SU-DHL-6 (cell line): ENCODE results near the gene SPACA9.
A peak's percentile ranks its signal among the peaks of the same experiment; 100 is the strongest.

Experiments
- H2AFZ ChIP-seq: fragments of 200-600 bp; sonication (generic); 2 replicates; pipeline ENCODE4 v1.6.1; 2014; ENCODE audit warnings: low read depth, mild to moderate bottlenecking, moderate library complexity, mixed read lengths, antibody characterized with exemption, low read length; ENCODE audit not compliant: severe bottlenecking
- H3F3A ChIP-seq: fragments of 200-600 bp; shearing (Covaris generic); 2 replicates; pipeline ENCODE4 v1.6.0; 2016; ENCODE audit warnings: antibody characterized with exemption, mild to moderate bottlenecking; ENCODE audit not compliant: insufficient read depth
- H3K27ac ChIP-seq: fragments of 200-600 bp; sonication (generic); 2 replicates; pipeline ENCODE4 v1.5.1; 2016; ENCODE audit warnings: low read depth, mild to moderate bottlenecking, low read length, moderate library complexity, mixed read lengths
- H3K27me3 ChIP-seq: fragments of 200-600 bp; sonication (generic), shearing (Covaris generic); 2 replicates; pipeline ENCODE4 v1.6.0; 2014; ENCODE audit warnings: mild to moderate bottlenecking, low read length
- H3K36me3 ChIP-seq: fragments of 200-600 bp; sonication (generic); 2 replicates; pipeline ENCODE4 v1.6.1; 2014; ENCODE audit warnings: mild to moderate bottlenecking, low read length, mixed read lengths
- H3K4me2 ChIP-seq: fragments of 300-600, 200-600 bp; shearing (Covaris generic), sonication (generic); 2 replicates; pipeline ENCODE4 v1.6.0; 2014; ENCODE audit warnings: low read length, low read depth, mild to moderate bottlenecking; ENCODE audit not compliant: poor library complexity, severe bottlenecking
- H3K4me3 ChIP-seq: fragments of 200-600 bp; sonication (generic); 2 replicates; pipeline ENCODE4 v1.5.1; 2014; ENCODE audit warnings: antibody characterized with exemption, low read length, mild to moderate bottlenecking, mixed read lengths; ENCODE audit not compliant: insufficient read depth, poor library complexity, severe bottlenecking
- H3K79me2 ChIP-seq: fragments of 200-600 bp; sonication (generic); 2 replicates; pipeline ENCODE4 v1.6.1; 2014; ENCODE audit warnings: mild to moderate bottlenecking, low read length, moderate library complexity; ENCODE audit not compliant: insufficient read depth
- H3K9ac ChIP-seq: fragments of 200-600 bp; sonication (generic); 2 replicates; pipeline ENCODE4 v1.7.0; 2014; ENCODE audit warnings: mild to moderate bottlenecking, low read length
- H3K9me2 ChIP-seq: fragments of 200-600 bp; sonication (generic); replicated peaks from 2 replicates; pipeline ENCODE4 v1.6.1; 2014; ENCODE audit warnings: low read length; ENCODE audit not compliant: insufficient read depth
- H3K9me3 ChIP-seq: fragments of 200-600 bp; sonication (generic); 2 replicates; pipeline ENCODE4 v1.6.1; 2014; ENCODE audit warnings: low read length, mixed read lengths; ENCODE audit not compliant: insufficient read depth
- H4K20me1 ChIP-seq: fragments of 200-600 bp; sonication (generic); 2 replicates; pipeline ENCODE4 v1.6.1; 2014; ENCODE audit warnings: low read depth, mild to moderate bottlenecking, antibody characterized with exemption, low read length, moderate library complexity, mixed read lengths
- CTCF ChIP-seq: fragments of 200-600 bp; sonication (generic); IDR thresholded peaks from one replicate; pipeline ENCODE4 v1.5.1; 2017; ENCODE audit warnings: antibody characterized with exemption, mild to moderate bottlenecking, low read length, moderate library complexity; ENCODE audit not compliant: insufficient read depth, poor library complexity, severe bottlenecking
- EZH2phosphoT487 ChIP-seq: fragments of 200-600 bp; sonication (generic), shearing (Covaris generic); conservative IDR thresholded peaks from 2 replicates; pipeline ENCODE4 v1.6.1; 2018; ENCODE audit warnings: mild to moderate bottlenecking, antibody characterized with exemption, low read length, moderate library complexity, mixed read lengths

SPACA9 gene

GRCh38 chr9:132875159-132875558 lies 3.5 kb upstream of the SPACA9 start:
- no peak overlapping the region for H3K4me3 ChIP-seq
- no peak overlapping the region for H3K9ac ChIP-seq
- no peaks in the 10 kb centered on the region for H3K36me3 ChIP-seq
- TF ChIP-seq EZH2phosphoT487 (no peak), CTCF (no peak)
- no peaks in the 10 kb centered on the region for H3K79me2 ChIP-seq
- H3K27ac ChIP-seq = no peak overlapping the region
- no peaks in the 10 kb centered on the region for H3K9me3 ChIP-seq
- H3F3A ChIP-seq = peaks cover 3% of the 10 kb centered on the region; the same call in 1 of the 2 replicates
- no peak overlapping the region for H3K4me2 ChIP-seq
- H3K9me2 ChIP-seq = no peaks in the 10 kb centered on the region
- no peak overlapping the region for H2AFZ ChIP-seq
- no peaks in the 10 kb centered on the region; the same call in 1 of the 2 replicates for H3K27me3 ChIP-seq
- no peaks in the 10 kb centered on the region for H4K20me1 ChIP-seq

- TF ChIP-seq CTCF (no peak), EZH2phosphoT487 (no peak)
- Histone ChIP-seq H3K27ac (no peak overlapping the region), H3K9ac (no peak overlapping the region), H3K27me3 (no peaks in the 10 kb centered on the region; the same call in 1 of the 2 replicates), H3K4me3 (no peak overlapping the region), H3K9me3 (no peaks in the 10 kb centered on the region), H2AFZ (no peak overlapping the region), H3F3A (peaks cover 3% of the 10 kb centered on the region; the same call in 1 of the 2 replicates), H3K36me3 (no peaks in the 10 kb centered on the region), H3K4me2 (no peak overlapping the region), H3K79me2 (no peaks in the 10 kb centered on the region), H3K9me2 (no peaks in the 10 kb centered on the region), H4K20me1 (no peaks in the 10 kb centered on the region)
These were observed 1.8 kb upstream of the SPACA9 start for GRCh38 chr9:132876849-132877248.

- no peak for TF ChIP-seq EZH2phosphoT487
- Histone ChIP-seq H3K9ac (no peak overlapping the region; the same call in 1 of the 2 replicates), H3K27ac (no peak overlapping the region)
These were observed 1.3 kb upstream of the SPACA9 start for GRCh38 chr9:132877458-132877823.

GRCh38 chr9:132877824-132878694 lies 639 bp upstream of the SPACA9 start, which contains the start of gene AK8:
AK8 (minus strand) TSS chr9:132878284; CDS start chr9:132878255, 29 bp downstream.
- H3K9me3 ChIP-seq = no peaks in the 10 kb centered on the region
- H3K36me3 ChIP-seq = no peaks in the 10 kb centered on the region
- H3K79me2 ChIP-seq = no peaks in the 10 kb centered on the region
- H4K20me1 ChIP-seq = no peaks in the 10 kb centered on the region
- peak within 1 kb of the TSS; percentile 100 for H2AFZ ChIP-seq
- H3K4me3 ChIP-seq = peak within 1 kb of the TSS; percentile 100
- H3F3A ChIP-seq = peaks cover 3% of the 10 kb centered on the region; the same call in 1 of the 2 replicates
- H3K27ac ChIP-seq = no peak within 1 kb of the TSS
- TF ChIP-seq EZH2phosphoT487 (no peak), CTCF (no peak)
- no peaks in the 10 kb centered on the region for H3K9me2 ChIP-seq
- no peaks in the 10 kb centered on the region; the same call in 1 of the 2 replicates for H3K27me3 ChIP-seq
- peak within 1 kb of the TSS; percentile 100 for H3K4me2 ChIP-seq
- H3K9ac ChIP-seq = peak within 1 kb of the TSS; percentile 88

More at GRCh38 chr9:132877458-132877823, 1.3 kb upstream of the SPACA9 start:
- Histone ChIP-seq H4K20me1 (no peaks in the 10 kb centered on the region), H3K27me3 (no peaks in the 10 kb centered on the region; the same call in 1 of the 2 replicates), H3F3A (peaks cover 3% of the 10 kb centered on the region; the same call in 1 of the 2 replicates), H3K79me2 (no peaks in the 10 kb centered on the region), H3K9me2 (no peaks in the 10 kb centered on the region), H3K4me2 (peak overlapping the region; percentile 100), H2AFZ (peak overlapping the region; percentile 100), H3K4me3 (peak overlapping the region; percentile 100), H3K36me3 (no peaks in the 10 kb centered on the region), H3K9me3 (no peaks in the 10 kb centered on the region)
